ENCODE measurements around the gene RASEF. TPM values are rescaled to one million over a fixed set of nuclear protein-coding genes. Genes with fewer than 3 reads are reported as not detected.

The RASEF gene
- total RNA-seq, 1 donor from 2014 or later: 0.05 TPM

GRCh38 chr9:83032065-83032625, 30.8 kb downstream of the RASEF start:
- no peak for DNase-seq
- Histone ChIP-seq H3K27me3 (ENCODE audit: low read depth) (no peaks in the 10 kb centered on the region), H3K4me3 (no peak overlapping the region), H3K4me1 (no peaks in the 10 kb centered on the region), H3K27ac (replicated peaks) (no peak overlapping the region), H3K9me3 (replicated peaks) (no peaks in the 10 kb centered on the region), H3K36me3 (no peaks in the 10 kb centered on the region)
- TF ChIP-seq CTCF (IDR thresholded peaks at IDR 0.05; ENCODE audit: borderline replicate concordance): no peak
- intact Hi-C loops (cut with micrococcal nuclease): no loop called here

GRCh38 chr9:83030391-83031107, 32.4 kb downstream of the RASEF start:
- no peak overlapping the region for H3K4me3 ChIP-seq
- H3K4me1 ChIP-seq: no peaks in the 10 kb centered on the region
- no peaks in the 10 kb centered on the region for H3K9me3 ChIP-seq (replicated peaks)
- TF ChIP-seq CTCF (IDR thresholded peaks at IDR 0.05; ENCODE audit: borderline replicate concordance): no peak
- H3K27me3 ChIP-seq (ENCODE audit: low read depth): no peaks in the 10 kb centered on the region
- DNase-seq: no peak
- H3K36me3 ChIP-seq: no peaks in the 10 kb centered on the region
- intact Hi-C loops (cut with micrococcal nuclease): no loop called here
- no peak overlapping the region for H3K27ac ChIP-seq (replicated peaks)

- no peak for TF ChIP-seq CTCF (IDR thresholded peaks at IDR 0.05; ENCODE audit: borderline replicate concordance)
- H3K9me3 ChIP-seq (replicated peaks): no peaks in the 10 kb centered on the region
- DNase-seq: no peak
- no peak overlapping the region for H3K4me3 ChIP-seq
- intact Hi-C loops (cut with micrococcal nuclease): no loop called here
- H3K27ac ChIP-seq (replicated peaks): no peak overlapping the region
- no peaks in the 10 kb centered on the region for H3K4me1 ChIP-seq
- no peaks in the 10 kb centered on the region for H3K36me3 ChIP-seq
- no peaks in the 10 kb centered on the region for H3K27me3 ChIP-seq (ENCODE audit: low read depth)
Measured at GRCh38 chr9:83029531-83030137, 33.3 kb downstream of the RASEF start.

- Histone ChIP-seq H3K4me3 (no peak overlapping the region), H3K4me1 (no peaks in the 10 kb centered on the region), H3K36me3 (no peaks in the 10 kb centered on the region), H3K27me3 (ENCODE audit: low read depth) (no peaks in the 10 kb centered on the region), H3K27ac (replicated peaks) (no peak overlapping the region), H3K9me3 (replicated peaks) (no peaks in the 10 kb centered on the region)
- no peak for TF ChIP-seq CTCF (IDR thresholded peaks at IDR 0.05; ENCODE audit: borderline replicate concordance)
- intact Hi-C loops (cut with micrococcal nuclease): no loop called here
- DNase-seq: no peak
Measured at GRCh38 chr9:83027153-83027891, 35.6 kb downstream of the RASEF start.

DNA sequence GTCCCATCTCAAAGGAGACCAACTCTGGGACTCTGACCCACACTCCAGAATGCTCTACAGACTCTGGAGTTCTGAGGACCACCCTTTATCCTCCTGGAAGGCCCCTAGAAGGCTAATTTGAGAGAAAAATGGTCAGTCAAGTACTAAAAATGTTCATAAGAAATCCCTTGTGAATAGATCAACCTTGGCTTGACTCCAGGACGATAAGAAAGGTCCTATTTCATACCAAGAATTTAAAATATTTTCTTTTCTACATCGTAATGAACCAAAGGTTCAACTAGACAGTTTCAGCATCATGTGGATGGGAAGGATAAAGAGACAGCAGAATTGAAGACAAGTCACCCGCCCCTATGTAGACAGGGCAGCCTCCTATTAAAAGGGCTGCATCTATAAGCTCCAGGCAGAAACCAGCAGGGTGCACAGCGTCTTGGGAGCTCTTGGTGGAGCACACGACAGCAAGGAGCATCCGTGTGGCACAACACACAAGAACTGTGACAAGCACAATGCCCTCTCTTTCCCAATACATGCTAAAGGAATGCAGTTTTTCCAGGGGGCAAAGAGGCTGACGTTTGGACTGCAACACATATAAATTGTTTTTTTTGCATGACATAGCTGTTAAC, 38.3 kb downstream of the RASEF start:
- intact Hi-C loops (cut with micrococcal nuclease): no loop called here
- TF ChIP-seq CTCF (IDR thresholded peaks at IDR 0.05; ENCODE audit: borderline replicate concordance): no peak
- no peaks in the 10 kb centered on the region for H3K36me3 ChIP-seq
- no peaks in the 10 kb centered on the region for H3K4me1 ChIP-seq
- H3K9me3 ChIP-seq (replicated peaks): no peaks in the 10 kb centered on the region
- DNase-seq: no peak
- H3K4me3 ChIP-seq: no peak overlapping the region
- H3K27ac ChIP-seq (replicated peaks): no peak overlapping the region
- no peaks in the 10 kb centered on the region for H3K27me3 ChIP-seq (ENCODE audit: low read depth)

All from left ventricle myocardium inferior (tissue), 1 donor.